Neural progenitor cell (in vitro differentiated cells): Measurements from ENCODE around the gene LGALS7B.

Experiments
- CTCF ChIP-seq: fragments of 200-600 bp; sonication (generic); IDR thresholded peaks from 2 replicates; pipeline ENCODE4 v1.5.1; 2017; ENCODE audit warnings: antibody characterized with exemption, mild to moderate bottlenecking
- EZH2 ChIP-seq: fragments of 200-600 bp; sonication (generic); IDR thresholded peaks from 2 replicates; pipeline ENCODE4 v1.6.1; 2017; ENCODE audit warnings: antibody characterized with exemption, mild to moderate bottlenecking, moderate library complexity
- EZH2phosphoT487 ChIP-seq: fragments of 200-600 bp; sonication (generic); IDR thresholded peaks from 2 replicates; pipeline ENCODE4 v1.6.1; 2017; ENCODE audit warnings: antibody characterized with exemption

GRCh38 chr19:38831142-38831605 lies 42.2 kb downstream of the LGALS7B start:
- TF ChIP-seq CTCF (no peak), EZH2phosphoT487 (no peak), EZH2 (no peak)
